HepG2 (cell line): Measurements from ENCODE around the gene FOSL2. TPM values are rescaled to one million over a fixed set of nuclear protein-coding genes. Genes with fewer than 3 reads are reported as not detected.

Experiments
- ATAC-seq: fragments of 200-7000 bp; cut with Tn5 transposase; 3 replicates; pipeline ENCODE4 v1.9.1; 2020; ENCODE audit warnings: mild to moderate bottlenecking, moderate library complexity
- BruUV-seq: library from RNA; stranded (reverse); fragments of 400-500 nt; replicated peaks from 2 replicates; lab custom pipeline; 2021; lab: Mats Ljungman, UMichigan
- CTCF ChIA-PET: fragments of 300-600 bp; formaldehyde crosslinking; extraction: SDS; loops from one replicate; lab custom pipeline; 2021; ENCODE audit warnings: low total read pairs, inconsistent platforms, low intra/inter-chr PET ratio; lab: Yijun Ruan, JAX
- POLR2A ChIA-PET: fragments of 350-600 bp; sonication (Branson Sonifier 250); formaldehyde crosslinking; loops from one replicate; lab custom pipeline; 2020; ENCODE audit warnings: antibody characterized with exemption, inconsistent platforms; lab: Yijun Ruan, JAX
- DNase-seq: peaks from one replicate; pipeline ENCODE4 v3.0.0-alpha.2; 2015; ENCODE audit warnings: low spot score
- FAIRE-seq: peaks from 3 replicates; lab custom pipeline; 2011; peaks lifted over from hg19 to GRCh38; lab: Jason Lieb, UNC
- H2AFZ ChIP-seq: one replicate; pipeline ENCODE4 v1.6.1; 2011; ENCODE audit warnings: low read length, inconsistent platforms
- H3K27ac ChIP-seq: fragments of 300-600 bp; 3 replicates; pipeline ENCODE4 v1.8.0; 2011; ENCODE audit warnings: mixed run types, mild to moderate bottlenecking, mixed read lengths, low read length, inconsistent platforms; ENCODE audit not compliant: insufficient read depth; ENCODE audit errors: extremely low read length
- H3K27me3 ChIP-seq, 2 experiments: fragments of 200-600 bp in 1 of 2; 2 replicates in 1 of 2; 3 replicates in 1 of 2; pipeline versions ENCODE4 v1.6.0 to v1.8.0; 2011; ENCODE audit warnings: low read length in 2 of 2, mild to moderate bottlenecking in 2 of 2, moderate library complexity in 2 of 2, inconsistent platforms in 1 of 2; ENCODE audit not compliant: insufficient read depth in 2 of 2, control insufficient read depth in 1 of 2
- H3K36me3 ChIP-seq, 2 experiments: fragments of 200-600 bp in 1 of 2; replicated peaks in 1 of 2; 2 replicates in 1 of 2; 3 replicates in 1 of 2; pipeline versions ENCODE4 v1.5.1 to v1.8.0; 2011; ENCODE audit warnings: low read length in 2 of 2, inconsistent platforms in 1 of 2; ENCODE audit not compliant: insufficient read depth in 2 of 2, control insufficient read depth in 1 of 2
- H3K4me1 ChIP-seq: 2 replicates; pipeline ENCODE4 v1.5.1; 2012; ENCODE audit warnings: low read length, inconsistent platforms; ENCODE audit not compliant: insufficient read depth
- H3K4me2 ChIP-seq: 2 replicates; pipeline ENCODE4 v1.6.0; 2011; ENCODE audit warnings: low read depth, low read length, inconsistent platforms
- H3K4me3 ChIP-seq, 3 experiments: fragments of 200-600 bp in 1 of 3; sonication (generic), shearing (Covaris generic) in 1 of 3; replicated peaks in 1 of 3; 2 replicates each; pipeline ENCODE4 v1.5.1; 2011 to 2016; ENCODE audit warnings: low read length in 3 of 3, inconsistent platforms in 2 of 3, low read depth in 2 of 3, mild to moderate bottlenecking in 2 of 3, control low read depth in 1 of 3, mixed read lengths in 1 of 3; ENCODE audit not compliant: insufficient read depth in 1 of 3
- H3K79me2 ChIP-seq: one replicate; pipeline ENCODE4 v1.6.1; 2011; ENCODE audit warnings: low read length, inconsistent platforms; ENCODE audit not compliant: insufficient read depth
- H3K9ac ChIP-seq: 2 replicates; pipeline ENCODE4 v1.6.0; 2011; ENCODE audit warnings: mild to moderate bottlenecking, low read depth, low read length, inconsistent platforms; ENCODE audit not compliant: insufficient read depth
- H3K9me3 ChIP-seq: 2 replicates; pipeline ENCODE4 v1.5.1; 2012; ENCODE audit warnings: mild to moderate bottlenecking, low read length
- H4K20me1 ChIP-seq: 2 replicates; pipeline ENCODE4 v1.6.0; 2011; ENCODE audit warnings: inconsistent platforms, mild to moderate bottlenecking, low read length, moderate library complexity; ENCODE audit not compliant: insufficient read depth
- CEBPB ChIP-seq: IDR thresholded peaks from 2 replicates; pipeline ENCODE4 v1.6.1; 2011; ENCODE audit warnings: low read depth, low read length, improper control_type of control experiment, borderline replicate concordance
- MAFF ChIP-seq: IDR thresholded peaks from 2 replicates; pipeline ENCODE4 v1.6.1; 2011; ENCODE audit warnings: low read depth, low read length, improper control_type of control experiment
- MED1 ChIP-seq: sonication (generic); formaldehyde crosslinking; IDR thresholded peaks from 2 replicates; pipeline ENCODE4 v1.4.0; 2020; ENCODE audit warnings: missing genetic modification reagents
- PAX8 ChIP-seq: sonication (generic); formaldehyde crosslinking; IDR thresholded peaks from 2 replicates; pipeline ENCODE4 v1.8.0; 2022; ENCODE audit warnings: mild to moderate bottlenecking, missing genetic modification reagents, borderline replicate concordance
- PBX2 ChIP-seq: IDR thresholded peaks from 2 replicates; pipeline ENCODE4 v1.6.1; 2016; ENCODE audit warnings: control low read depth
- PHB2 ChIP-seq: fragments of 450-650 bp; IDR thresholded peaks from 2 replicates; pipeline ENCODE4 v1.6.1; 2018; ENCODE audit not compliant: partially characterized antibody
- SALL1 ChIP-seq: sonication (generic); formaldehyde crosslinking; IDR thresholded peaks from 2 replicates; pipeline ENCODE4 v1.8.0; 2022; ENCODE audit warnings: mild to moderate bottlenecking, missing genetic modification reagents
- TEF ChIP-seq: sonication (generic); formaldehyde crosslinking; IDR thresholded peaks from 2 replicates; pipeline ENCODE4 v1.5.0; 2020; ENCODE audit warnings: missing genetic modification reagents
- ZGPAT ChIP-seq: IDR thresholded peaks from 2 replicates; pipeline ENCODE4 v1.6.1; 2016; ENCODE audit warnings: mild to moderate bottlenecking
- ZNF160 ChIP-seq: sonication (generic); formaldehyde crosslinking; IDR thresholded peaks from 2 replicates; pipeline ENCODE4 v1.8.0; 2022; ENCODE audit warnings: mild to moderate bottlenecking, inconsistent platforms, missing genetic modification reagents
- ZNF407 ChIP-seq: sonication (generic); formaldehyde crosslinking; IDR thresholded peaks from one replicate; pipeline ENCODE4 v1.5.1; 2020; ENCODE audit warnings: mild to moderate bottlenecking, missing genetic modification reagents; ENCODE audit errors: not compliant biosample characterization
- WGBS: methylation state at CpG from one replicate; pipeline ENCODE4 v1.1.6; 2017; ENCODE audit warnings: low lambda C conversion rate; 5-methylcytosine and 5-hydroxymethylcytosine counted together
- in situ Hi-C: cut with HindIII; loops from 2 replicates; pipeline ENCODE4 v1.10.0; 2017; ENCODE audit warnings: low pct_unique_long_range_greater_than_20kb; ENCODE audit not compliant: extremely low pct_ligation_motif_present
- intact Hi-C: fragments of 100-400 bp; cut with micrococcal nuclease; formaldehyde crosslinking; loops from one replicate; pipeline ENCODE4 v1.10.0; 2022; ENCODE audit not compliant: unreplicated experiment
- polyA plus RNA-seq, 8 experiments: library from polyadenylated mRNA; depleted of rRNA in 3 of 8; stranded (reverse) in 7 of 8; unstranded in 1 of 8; fragments of >200 nt; fragmentation: Illumina TruSeq in 4 of 8; extraction: Trizol in 4 of 8; gene quantifications; 2 replicates each; pipeline versions ENCODE4 v1.2.1 to v1.2.3, GENCODE V29; 2011 to 2016; ENCODE audit warnings: low read depth in 4 of 8, missing spikeins in 1 of 8, mixed read lengths in 1 of 8; ENCODE audit not compliant: insufficient read depth in 1 of 8
- total RNA-seq, 5 experiments: library from RNA; depleted of rRNA; stranded (reverse); fragments of >200 nt; fragmentation: Illumina TruSeq; extraction: Trizol; gene quantifications; 2 replicates each; pipeline ENCODE4 v1.2.3, GENCODE V29; 2016; ENCODE audit warnings: low read depth in 1 of 5

FOSL2 gene
- total and polyA plus RNA-seq, 2 of the 13 experiments (the other 11 are each of a cell fraction or from before 2014, with no cell fraction given) = 3.4 to 18.1 TPM

GRCh38 chr2:28377984-28378678 lies 14.5 kb upstream of the FOSL2 start:
- CTCF ChIA-PET = no interaction called here
- in situ Hi-C loops = no loop called here
- FAIRE-seq = no peak
- peak; percentile 65; the same call in 1 of the 2 replicates for TF ChIP-seq PBX2
- TF ChIP-seq TEF (CRISPR knock-in tag) = no peak
- 0 out of 2 replicates have a peak, but pooled peaks have one; percentile 8 for TF ChIP-seq SALL1 (CRISPR knock-in tag)
- no peak for TF ChIP-seq MAFF
- no peak for TF ChIP-seq ZNF407 (CRISPR knock-in tag)
- TF ChIP-seq PAX8 (CRISPR knock-in tag) = no peak
- peak; percentile 38; the same call in 1 of the 2 replicates for TF ChIP-seq CEBPB
- TF ChIP-seq PHB2 = no peak
- no peak for TF ChIP-seq MED1
- no peak for TF ChIP-seq ZGPAT (CRISPR knock-in tag)
- 0 out of 2 replicates have a peak, but pooled peaks have one; percentile 25 for TF ChIP-seq ZNF160 (CRISPR knock-in tag)

More at GRCh38 chr2:28377984-28378678, 14.5 kb upstream of the FOSL2 start:
- H4K20me1 ChIP-seq = no peaks in the 10 kb centered on the region
- H3K4me2 ChIP-seq = peak overlapping the region; percentile 60
- POLR2A ChIA-PET = interaction anchor here (0.6 to 2.3 kb wide), 3 partner anchors 12 to 1069 kb away, joined by 3 to 11 read pairs (median 5); partner anchors contain the start of gene FOSL2
- peak overlapping the region in 1 of 3 experiments; percentile 43; a peak in 2 of 6 replicates for H3K4me3 ChIP-seq
- DNase-seq = no peak
- peak; percentile 21 for ATAC-seq
- H3K36me3 ChIP-seq = no peaks in the 10 kb centered on the region
- no peaks in the 10 kb centered on the region for H3K9me3 ChIP-seq
- intact Hi-C loops = no loop called here
- peak overlapping the region; percentile 13 for H2AFZ ChIP-seq
- no peak overlapping the region for H3K27ac ChIP-seq
- no TSS peak for BruUV-seq
- no peak overlapping the region for H3K9ac ChIP-seq
- H3K4me1 ChIP-seq = peaks cover 39% of the 10 kb centered on the region
- 35% methylated on average over 9 of the region's 9 CpGs for WGBS
- peaks cover 5 to 70% of the 10 kb centered on the region in 2 experiments; a peak in 4 of 5 replicates for H3K27me3 ChIP-seq
- H3K79me2 ChIP-seq = no peaks in the 10 kb centered on the region
